Body of pancreas (tissue), 4 donors: ENCODE data around the gene PRODH.

Experiments used
- CTCF ChIP-seq, 7 experiments: fragments of 450-650 bp in 4 of 7; fragments of 200-600 bp in 3 of 7; sonication (generic) in 3 of 7; IDR thresholded peaks; one replicate each; pipeline ENCODE4 v1.5.1; 2016 to 2019; ENCODE audit warnings: antibody characterized with exemption in 7 of 7
- POLR2A ChIP-seq, 3 donors: fragments of 450-650 bp; IDR thresholded peaks; one replicate each; pipeline ENCODE4 v1.6.1; 2016; ENCODE audit warnings: antibody characterized with exemption in 3 of 3, mild to moderate bottlenecking in 2 of 3

DNA sequence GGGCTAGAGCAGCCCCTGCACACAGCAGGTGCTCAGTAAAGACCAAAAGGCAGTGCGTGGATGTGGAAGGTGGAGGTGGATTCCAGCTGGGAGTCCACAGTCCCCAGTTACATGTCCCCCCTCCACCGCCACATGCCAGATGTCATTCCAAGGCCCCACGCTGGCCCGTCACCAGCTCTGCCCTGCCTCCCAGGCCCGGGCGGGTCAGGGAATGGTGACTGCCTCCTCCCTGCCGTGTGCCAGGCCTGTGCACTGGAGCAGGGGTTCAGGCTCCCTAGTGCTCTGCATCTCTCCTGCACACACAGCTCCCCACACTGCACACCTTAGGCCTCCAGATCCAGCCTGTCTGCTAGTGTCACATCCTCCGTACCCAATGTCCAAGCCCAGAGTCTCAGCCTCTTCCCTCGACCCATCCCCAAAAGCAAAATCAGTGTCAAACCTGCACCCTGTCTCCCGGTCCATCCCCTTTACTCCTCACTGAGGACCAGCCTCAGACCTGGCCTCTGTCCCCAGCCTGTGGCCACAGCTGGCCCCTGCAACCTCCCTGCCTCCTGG is 40.2 kb upstream of the PRODH start:
- no peak for TF ChIP-seq POLR2A (IDR thresholded peaks at IDR 0.05)
- TF ChIP-seq CTCF (IDR thresholded peaks at IDR 0.05): no peak
